ENCODE data around the gene SYNPO.

SYNPO gene

GRCh38 chr5:150626853-150627276 is 13.6 kb upstream of the SYNPO start:
- no peak for DNase-seq

GRCh38 chr5:150627731-150628545 is 12.5 kb upstream of the SYNPO start:
- no peak for DNase-seq

- DNase-seq = no peak
Observed at GRCh38 chr5:150628936-150629485, 11.4 kb upstream of the SYNPO start.

- DNase-seq = no peak
Observed at GRCh38 chr5:150630016-150630415, 10.4 kb upstream of the SYNPO start.

GRCh38 chr5:150630461-150631325 is 9.8 kb upstream of the SYNPO start:
- DNase-seq = no peak

GRCh38 chr5:150631326-150631701 is 9.1 kb upstream of the SYNPO start:
- no peak for DNase-seq

- no peak for DNase-seq
Observed at GRCh38 chr5:150632305-150633160, 7.9 kb upstream of the SYNPO start.

- DNase-seq = no peak
Observed at GRCh38 chr5:150633429-150633828, 7.0 kb upstream of the SYNPO start.

- DNase-seq = no peak
Observed at GRCh38 chr5:150636391-150637244, 3.8 kb upstream of the SYNPO start.

- DNase-seq = no peak
Observed at GRCh38 chr5:150637245-150638052, 3.0 kb upstream of the SYNPO start.

GRCh38 chr5:150638053-150638444 is 2.4 kb upstream of the SYNPO start:
- DNase-seq = no peak

- no peak for DNase-seq
Observed at GRCh38 chr5:150638488-150639376, 1.7 kb upstream of the SYNPO start.

GRCh38 chr5:150639377-150639692 is 1.1 kb upstream of the SYNPO start:
- no peak for DNase-seq

- no peak for DNase-seq
Observed at GRCh38 chr5:150639751-150640150, 709 bp upstream of the SYNPO start.

GRCh38 chr5:150641006-150641570 is 628 bp downstream of the SYNPO start:
- no peak for DNase-seq

- no peak for DNase-seq
Observed at GRCh38 chr5:150641824-150642566, 1.5 kb downstream of the SYNPO start.

GRCh38 chr5:150642567-150642927 is 2.1 kb downstream of the SYNPO start:
- no peak for DNase-seq

- no peak for DNase-seq
Observed at GRCh38 chr5:150642991-150643710, 2.7 kb downstream of the SYNPO start.

Data from activated effector memory CD4-positive, alpha-beta T cell treated with anti-CD3 and anti-CD28 coated beads, Interleukin-2, amount 50 U/mL, for 16 hours (primary cell).